HG03045 (cell line): ENCODE data around the gene STOX2.
"Not testable (repeated sequence)": the region's sequence is repeated elsewhere in the genome, so short reads cannot be mapped to it uniquely, and the experiment has no call there.

Experiments
- ATAC-seq: cut with Tn5 transposase; IDR thresholded peaks from one replicate; pipeline ENCODE4 v1.9.1; 2021; ENCODE audit warnings: mild to moderate bottlenecking, moderate library complexity; ENCODE audit not compliant: unreplicated experiment

Gene STOX2

GRCh38 chr4:183934761-183935160, 29.7 kb downstream of the STOX2 start:
- ATAC-seq = no peak

- ATAC-seq = no peak
Measured at GRCh38 chr4:183935355-183936005, 30.4 kb downstream of the STOX2 start.

GRCh38 chr4:183936047-183936446, 30.9 kb downstream of the STOX2 start:
- no peak for ATAC-seq

- ATAC-seq = no peak
Measured at GRCh38 chr4:183936574-183937345, 31.7 kb downstream of the STOX2 start.

- no peak for ATAC-seq
Measured at GRCh38 chr4:183940864-183941263, 35.8 kb downstream of the STOX2 start.

- ATAC-seq = no peak
Measured at GRCh38 chr4:183941964-183942363, 36.9 kb downstream of the STOX2 start.

- ATAC-seq = no peak
Measured at GRCh38 chr4:183945741-183946140, 40.6 kb downstream of the STOX2 start.

GRCh38 chr4:183950536-183950935, 45.4 kb downstream of the STOX2 start:
- no peak for ATAC-seq

- ATAC-seq = not testable (repeated sequence)
Measured at GRCh38 chr4:183952652-183953051, 47.5 kb downstream of the STOX2 start.

- no peak for ATAC-seq
Measured at GRCh38 chr4:183959319-183960045, 54.4 kb downstream of the STOX2 start.

- ATAC-seq = no peak
Measured at GRCh38 chr4:183960046-183960420, 54.9 kb downstream of the STOX2 start.

GRCh38 chr4:183960962-183961541, 55.9 kb downstream of the STOX2 start:
- no peak for ATAC-seq

- no peak for ATAC-seq
Measured at GRCh38 chr4:183961795-183962194, 56.7 kb downstream of the STOX2 start.

GRCh38 chr4:183962419-183962818, 57.3 kb downstream of the STOX2 start:
- no peak for ATAC-seq

- ATAC-seq = no peak
Measured at GRCh38 chr4:183966371-183966770, 61.3 kb downstream of the STOX2 start.

- no peak for ATAC-seq
Measured at GRCh38 chr4:183967266-183967665, 62.2 kb downstream of the STOX2 start.

GRCh38 chr4:183968502-183968901, 63.4 kb downstream of the STOX2 start:
- ATAC-seq = no peak

GRCh38 chr4:183968931-183969330, 63.8 kb downstream of the STOX2 start:
- no peak for ATAC-seq

GRCh38 chr4:183969596-183969995, 64.5 kb downstream of the STOX2 start:
- ATAC-seq = no peak

GRCh38 chr4:183971929-183972490, 66.9 kb downstream of the STOX2 start:
- no peak for ATAC-seq

- ATAC-seq = no peak
Measured at GRCh38 chr4:183977707-183978106, 72.6 kb downstream of the STOX2 start.
